Retinal pigment epithelial cell (primary cell): ENCODE results near the gene APOA1.

Experiments
- DNase-seq: peaks from one replicate; pipeline ENCODE4 v3.0.0-alpha.2; 2010; ENCODE audit warnings: low read depth
- H3K4me3 ChIP-seq: 2 replicates; pipeline ENCODE4 v1.5.1; 2011; ENCODE audit warnings: mild to moderate bottlenecking, low read length, control low read depth, moderate library complexity
- TF ChIP-seq, protein P1 (sequence below): conservative IDR thresholded peaks from 2 replicates; pipeline ENCODE4 v1.5.1; 2011; ENCODE audit warnings: low read depth, low read length, control low read depth, inconsistent platforms

Gene APOA1

DNA sequence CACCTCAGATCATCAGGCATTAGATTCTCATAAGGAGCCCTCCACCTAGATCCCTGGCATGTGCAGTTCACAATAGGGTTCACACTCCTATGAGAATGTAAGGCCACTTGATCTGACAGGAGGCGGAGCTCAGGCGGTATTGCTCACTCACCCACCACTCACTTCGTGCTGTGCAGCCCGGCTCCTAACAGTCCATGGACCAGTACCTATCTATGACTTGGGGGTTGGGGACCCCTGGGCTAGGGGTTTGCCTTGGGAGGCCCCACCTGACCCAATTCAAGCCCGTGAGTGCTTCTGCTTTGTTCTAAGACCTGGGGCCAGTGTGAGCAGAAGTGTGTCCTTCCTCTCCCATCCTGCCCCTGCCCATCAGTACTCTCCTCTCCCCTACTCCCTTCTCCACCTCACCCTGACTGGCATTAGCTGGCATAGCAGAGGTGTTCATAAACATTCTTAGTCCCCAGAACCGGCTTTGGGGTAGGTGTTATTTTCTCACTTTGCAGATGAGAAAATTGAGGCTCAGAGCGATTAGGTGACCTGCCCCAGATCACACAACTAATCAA lies 5.6 kb downstream of the APOA1 start:
- H3K4me3 ChIP-seq: no peak overlapping the region
- TF ChIP-seq, protein P1, sequence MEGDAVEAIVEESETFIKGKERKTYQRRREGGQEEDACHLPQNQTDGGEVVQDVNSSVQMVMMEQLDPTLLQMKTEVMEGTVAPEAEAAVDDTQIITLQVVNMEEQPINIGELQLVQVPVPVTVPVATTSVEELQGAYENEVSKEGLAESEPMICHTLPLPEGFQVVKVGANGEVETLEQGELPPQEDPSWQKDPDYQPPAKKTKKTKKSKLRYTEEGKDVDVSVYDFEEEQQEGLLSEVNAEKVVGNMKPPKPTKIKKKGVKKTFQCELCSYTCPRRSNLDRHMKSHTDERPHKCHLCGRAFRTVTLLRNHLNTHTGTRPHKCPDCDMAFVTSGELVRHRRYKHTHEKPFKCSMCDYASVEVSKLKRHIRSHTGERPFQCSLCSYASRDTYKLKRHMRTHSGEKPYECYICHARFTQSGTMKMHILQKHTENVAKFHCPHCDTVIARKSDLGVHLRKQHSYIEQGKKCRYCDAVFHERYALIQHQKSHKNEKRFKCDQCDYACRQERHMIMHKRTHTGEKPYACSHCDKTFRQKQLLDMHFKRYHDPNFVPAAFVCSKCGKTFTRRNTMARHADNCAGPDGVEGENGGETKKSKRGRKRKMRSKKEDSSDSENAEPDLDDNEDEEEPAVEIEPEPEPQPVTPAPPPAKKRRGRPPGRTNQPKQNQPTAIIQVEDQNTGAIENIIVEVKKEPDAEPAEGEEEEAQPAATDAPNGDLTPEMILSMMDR: no peak

DNA sequence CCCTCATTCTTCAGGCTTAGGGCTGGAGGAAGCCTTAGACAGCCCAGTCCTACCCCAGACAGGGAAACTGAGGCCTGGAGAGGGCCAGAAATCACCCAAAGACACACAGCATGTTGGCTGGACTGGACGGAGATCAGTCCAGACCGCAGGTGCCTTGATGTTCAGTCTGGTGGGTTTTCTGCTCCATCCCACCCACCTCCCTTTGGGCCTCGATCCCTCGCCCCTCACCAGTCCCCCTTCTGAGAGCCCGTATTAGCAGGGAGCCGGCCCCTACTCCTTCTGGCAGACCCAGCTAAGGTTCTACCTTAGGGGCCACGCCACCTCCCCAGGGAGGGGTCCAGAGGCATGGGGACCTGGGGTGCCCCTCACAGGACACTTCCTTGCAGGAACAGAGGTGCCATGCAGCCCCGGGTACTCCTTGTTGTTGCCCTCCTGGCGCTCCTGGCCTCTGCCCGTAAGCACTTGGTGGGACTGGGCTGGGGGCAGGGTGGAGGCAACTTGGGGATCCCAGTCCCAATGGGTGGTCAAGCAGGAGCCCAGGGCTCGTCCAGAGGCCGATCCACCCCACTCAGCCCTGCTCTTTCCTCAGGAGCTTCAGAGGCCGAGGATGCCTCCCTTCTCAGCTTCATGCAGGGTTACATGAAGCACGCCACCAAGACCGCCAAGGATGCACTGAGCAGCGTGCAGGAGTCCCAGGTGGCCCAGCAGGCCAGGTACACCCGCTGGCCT lies 7.1 kb downstream of the APOA1 start:
- no peak overlapping the region for H3K4me3 ChIP-seq
- no peak for DNase-seq
- TF ChIP-seq, protein P1: no peak

More for the DNA sequence above, 5.6 kb downstream of the APOA1 start:
- no peak for DNase-seq

DNA sequence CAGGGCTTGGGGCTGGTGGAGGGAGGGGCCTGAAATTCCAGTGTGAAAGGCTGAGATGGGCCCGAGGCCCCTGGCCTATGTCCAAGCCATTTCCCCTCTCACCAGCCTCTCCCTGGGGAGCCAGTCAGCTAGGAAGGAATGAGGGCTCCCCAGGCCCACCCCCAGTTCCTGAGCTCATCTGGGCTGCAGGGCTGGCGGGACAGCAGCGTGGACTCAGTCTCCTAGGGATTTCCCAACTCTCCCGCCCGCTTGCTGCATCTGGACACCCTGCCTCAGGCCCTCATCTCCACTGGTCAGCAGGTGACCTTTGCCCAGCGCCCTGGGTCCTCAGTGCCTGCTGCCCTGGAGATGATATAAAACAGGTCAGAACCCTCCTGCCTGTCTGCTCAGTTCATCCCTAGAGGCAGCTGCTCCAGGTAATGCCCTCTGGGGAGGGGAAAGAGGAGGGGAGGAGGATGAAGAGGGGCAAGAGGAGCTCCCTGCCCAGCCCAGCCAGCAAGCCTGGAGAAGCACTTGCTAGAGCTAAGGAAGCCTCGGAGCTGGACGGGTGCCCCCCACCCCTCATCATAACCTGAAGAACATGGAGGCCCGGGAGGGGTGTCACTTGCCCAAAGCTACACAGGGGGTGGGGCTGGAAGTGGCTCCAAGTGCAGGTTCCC lies 7.8 kb downstream of the APOA1 start, which contains the start of gene APOC3:
APOC3 (plus strand) TSS at position 383 of the 659 bp plus-strand sequence. CDS start 676 bp downstream, outside the sequence.
- no peak within 1 kb of the TSS for H3K4me3 ChIP-seq
- TF ChIP-seq, protein P1: no peak
- no peak for DNase-seq

DNA sequence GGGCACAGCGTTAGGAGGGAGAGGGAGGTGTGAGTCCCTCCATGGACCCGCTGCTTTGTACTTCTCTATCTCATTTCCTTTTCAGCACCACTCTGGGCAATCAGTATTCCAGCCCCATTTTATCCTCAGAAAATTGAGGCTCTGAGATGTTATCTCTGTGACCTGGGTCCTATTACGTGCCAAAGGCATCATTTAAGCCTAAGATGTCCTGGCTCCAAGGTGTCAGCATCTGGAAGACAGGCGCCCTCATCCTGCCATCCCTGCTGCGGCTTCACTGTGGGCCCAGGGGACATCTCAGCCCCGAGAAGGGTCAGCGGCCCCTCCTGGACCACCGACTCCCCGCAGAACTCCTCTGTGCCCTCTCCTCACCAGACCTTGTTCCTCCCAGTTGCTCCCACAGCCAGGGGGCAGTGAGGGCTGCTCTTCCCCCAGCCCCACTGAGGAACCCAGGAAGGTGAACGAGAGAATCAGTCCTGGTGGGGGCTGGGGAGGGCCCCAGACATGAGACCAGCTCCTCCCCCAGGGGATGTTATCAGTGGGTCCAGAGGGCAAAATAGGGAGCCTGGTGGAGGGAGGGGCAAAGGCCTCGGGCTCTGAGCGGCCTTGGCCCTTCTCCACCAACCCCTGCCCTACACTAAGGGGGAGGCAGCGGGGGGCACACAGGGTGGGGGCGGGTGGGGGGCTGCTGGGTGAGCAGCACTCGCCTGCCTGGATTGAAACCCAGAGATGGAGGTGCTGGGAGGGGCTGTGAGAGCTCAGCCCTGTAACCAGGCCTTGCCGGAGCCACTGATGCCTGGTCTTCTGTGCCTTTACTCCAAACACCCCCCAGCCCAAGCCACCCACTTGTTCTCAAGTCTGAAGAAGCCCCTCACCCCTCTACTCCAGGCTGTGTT lies 8.5 kb downstream of the APOA1 start:
- no peak overlapping the region for H3K4me3 ChIP-seq
- TF ChIP-seq, protein P1: no peak
- no peak for DNase-seq

DNA sequence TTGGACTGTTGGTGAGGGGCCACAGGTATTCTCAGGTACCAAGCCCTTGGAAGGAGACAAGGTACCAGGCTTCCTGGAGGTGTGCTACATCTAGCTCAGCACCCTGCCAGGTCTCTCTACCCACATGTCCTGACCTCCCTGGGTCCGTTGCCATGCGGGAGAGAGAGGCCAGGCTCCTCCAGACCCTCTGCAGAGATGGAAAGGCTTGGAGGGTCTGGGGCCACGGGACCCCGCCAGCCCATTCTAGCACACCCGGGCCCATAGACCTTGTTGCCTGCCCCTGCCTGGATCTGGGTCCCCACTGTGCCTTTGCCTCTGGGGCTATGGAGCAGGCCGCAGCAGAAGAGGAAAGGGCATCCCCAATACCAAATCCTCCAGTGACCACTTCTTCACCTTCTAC lies 10.0 kb downstream of the APOA1 start:
- TF ChIP-seq, protein P1: no peak
- no peak for DNase-seq
- H3K4me3 ChIP-seq: no peak overlapping the region

DNA sequence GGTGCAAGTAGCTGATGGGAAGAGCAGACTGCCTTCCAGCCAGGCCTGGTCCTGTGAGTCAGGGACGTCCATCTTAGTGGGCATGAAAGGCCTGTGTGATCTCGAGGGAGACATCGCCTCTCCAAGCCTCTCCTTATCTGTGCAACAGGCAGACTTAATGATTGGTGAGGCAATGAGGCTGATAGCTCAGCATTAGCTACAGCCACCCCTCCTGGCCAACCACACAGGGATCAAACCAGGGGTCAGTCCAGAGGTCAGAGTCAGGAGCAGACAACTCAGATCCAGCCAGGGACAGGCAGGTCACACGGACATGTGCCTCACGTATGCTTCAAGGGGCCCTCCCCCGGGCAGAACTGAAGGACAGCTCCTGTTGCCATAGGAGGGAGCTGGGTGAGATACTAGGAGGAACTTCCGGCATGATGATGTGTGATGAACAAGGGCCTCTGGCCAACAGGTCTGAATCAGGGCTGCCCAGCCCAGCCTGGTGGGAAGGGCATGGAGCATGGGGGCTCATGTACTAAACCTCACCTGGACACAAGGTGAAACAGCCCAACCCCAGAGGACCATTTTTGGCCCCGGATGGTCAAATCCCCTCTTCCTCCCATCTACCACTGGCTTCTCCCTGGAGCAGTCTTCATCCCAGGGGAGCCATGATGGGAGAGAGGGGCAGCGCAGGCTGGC lies 10.5 kb downstream of the APOA1 start:
- H3K4me3 ChIP-seq: no peak overlapping the region
- TF ChIP-seq, protein P1: no peak
- no peak for DNase-seq
